ENCODE data around the gene TMEM54. TPM values are rescaled to one million over a fixed set of nuclear protein-coding genes. Genes with fewer than 3 reads are reported as not detected.

The TMEM54 gene
- total RNA-seq, 4 donors from 2014 or later = 228 to 892 (median 538) TPM

- Histone ChIP-seq H3K9me3 (no peaks in the 10 kb centered on the region), H3K36me3 (peaks cover 0 to 8% (median 0%) of the 10 kb centered on the region in 3 donors), H3K27ac (no peak overlapping the region), H3K4me3 (no peak overlapping the region), H3K4me1 (peaks cover 0 to 40% (median 7%) of the 10 kb centered on the region in 4 donors), H3K27me3 (peaks cover 0 to 16% of the 10 kb centered on the region in 2 donors)
- DNase-seq = no peak
- TF ChIP-seq CTCF (IDR thresholded peaks at IDR 0.05) (no peak), POLR2A (IDR thresholded peaks at IDR 0.05) (no peak)
Measured at GRCh38 chr1:32890516-32891240, 10.5 kb downstream of the TMEM54 start.

GRCh38 chr1:32889731-32890278 lies 11.4 kb downstream of the TMEM54 start:
- H3K9me3 ChIP-seq = no peaks in the 10 kb centered on the region
- H3K36me3 ChIP-seq = no peaks in the 10 kb centered on the region
- H3K27ac ChIP-seq = no peak overlapping the region
- DNase-seq = no peak
- H3K4me1 ChIP-seq = peaks cover 0 to 39% (median 7%) of the 10 kb centered on the region in 4 donors
- H3K4me3 ChIP-seq = no peak overlapping the region
- no peak for TF ChIP-seq CTCF (IDR thresholded peaks at IDR 0.05)
- TF ChIP-seq POLR2A (IDR thresholded peaks at IDR 0.05) = no peak
- peaks cover 0 to 16% of the 10 kb centered on the region in 2 donors for H3K27me3 ChIP-seq

- Histone ChIP-seq H3K36me3 (no peaks in the 10 kb centered on the region), H3K4me3 (no peak overlapping the region), H3K27me3 (peaks cover 0 to 16% of the 10 kb centered on the region in 2 donors), H3K9me3 (no peaks in the 10 kb centered on the region), H3K4me1 (peaks cover 0 to 30% (median 7%) of the 10 kb centered on the region in 4 donors), H3K27ac (no peak overlapping the region)
- DNase-seq = peak in 1 of 3 donors; percentile 29
- TF ChIP-seq POLR2A (IDR thresholded peaks at IDR 0.05) (no peak), CTCF (IDR thresholded peaks at IDR 0.05) (no peak)
Measured at GRCh38 chr1:32888677-32889420, 12.3 kb downstream of the TMEM54 start.

- Histone ChIP-seq H3K4me3 (no peak overlapping the region), H3K4me1 (peaks cover 0 to 23% (median 5%) of the 10 kb centered on the region in 4 donors), H3K27ac (no peak overlapping the region), H3K36me3 (no peaks in the 10 kb centered on the region), H3K9me3 (no peaks in the 10 kb centered on the region), H3K27me3 (peaks cover 0 to 16% of the 10 kb centered on the region in 2 donors)
- no peak for TF ChIP-seq CTCF (IDR thresholded peaks at IDR 0.05)
- TF ChIP-seq POLR2A (IDR thresholded peaks at IDR 0.05) = no peak
- DNase-seq = no peak
Measured at GRCh38 chr1:32888134-32888533, 13.1 kb downstream of the TMEM54 start.

GRCh38 chr1:32887623-32888022 lies 13.6 kb downstream of the TMEM54 start:
- Histone ChIP-seq H3K27me3 (peaks cover 0 to 16% of the 10 kb centered on the region in 2 donors), H3K36me3 (no peaks in the 10 kb centered on the region), H3K9me3 (no peaks in the 10 kb centered on the region), H3K27ac (no peak overlapping the region), H3K4me3 (no peak overlapping the region), H3K4me1 (peaks cover 0 to 18% (median 3%) of the 10 kb centered on the region in 4 donors)
- no peak for DNase-seq
- TF ChIP-seq POLR2A (IDR thresholded peaks at IDR 0.05) (no peak), CTCF (IDR thresholded peaks at IDR 0.05) (no peak)
